Erythroblast (primary cell): ENCODE data around the gene ABCA1.

ENCODE experiments used
- GATA1 ChIP-seq: IDR thresholded peaks from 2 replicates; pipeline ENCODE4 v1.6.1; 2011; ENCODE audit warnings: low read depth, mild to moderate bottlenecking, control low read depth, low read length, moderate library complexity
- POLR2A ChIP-seq: IDR thresholded peaks from 2 replicates; pipeline ENCODE4 v1.6.1; 2011; ENCODE audit warnings: mild to moderate bottlenecking, low read length

- TF ChIP-seq POLR2A (no peak), GATA1 (no peak)
Measured at GRCh38 chr9:104873489-104873850, 54.5 kb downstream of the ABCA1 start.
